ENCODE measurements around the gene NKX3-2. TPM values are rescaled to one million over a fixed set of nuclear protein-coding genes. Genes with fewer than 3 reads are reported as not detected.

NKX3-2 gene
- total and polyA plus RNA-seq, 8 donors: 0.06 to 0.47 (median 0.12) TPM; not detected in 1

- no peak for TF ChIP-seq CTCF (IDR thresholded peaks at IDR 0.05)
- H3K27me3 ChIP-seq: no peaks in the 10 kb centered on the region
- ATAC-seq (no peak), DNase-seq (no peak), FAIRE-seq (no peak)
- H3K4me1 ChIP-seq: no peaks in the 10 kb centered on the region
- intact Hi-C loops (cut with DNase I): no loop called here
- no peaks in the 10 kb centered on the region for H3K9me3 ChIP-seq
- peaks cover 6 to 74% (median 25%) of the 10 kb centered on the region in 3 donors for H3K36me3 ChIP-seq
- 91 to 96% methylated on average over 5 of the region's 5 CpGs for WGBS, 2 donors
- no peak overlapping the region for H3K4me3 ChIP-seq
- H3K27ac ChIP-seq: no peak overlapping the region
Observed at GRCh38 chr4:13584481-13584880, 40.2 kb upstream of the NKX3-2 start.

GRCh38 chr4:13580036-13580435 is 35.7 kb upstream of the NKX3-2 start:
- Histone ChIP-seq H3K36me3 (peaks cover 6 to 82% (median 9%) of the 10 kb centered on the region in 3 donors), H3K4me3 (no peak overlapping the region), H3K27ac (no peak overlapping the region), H3K9me3 (no peaks in the 10 kb centered on the region), H3K27me3 (no peaks in the 10 kb centered on the region), H3K4me1 (no peaks in the 10 kb centered on the region)
- 91 to 100% methylated on average over 2 of the region's 2 CpGs for WGBS, 2 donors
- TF ChIP-seq CTCF (IDR thresholded peaks at IDR 0.05): no peak
- DNase-seq: no peak
- FAIRE-seq: no peak
- ATAC-seq: no peak
- intact Hi-C loops (cut with DNase I): no loop called here

- no peak for FAIRE-seq
- Histone ChIP-seq H3K4me1 (no peaks in the 10 kb centered on the region), H3K4me3 (no peak overlapping the region), H3K27ac (no peak overlapping the region), H3K27me3 (no peaks in the 10 kb centered on the region), H3K36me3 (peaks cover 6 to 90% (median 14%) of the 10 kb centered on the region in 3 donors), H3K9me3 (no peaks in the 10 kb centered on the region)
- 98 to 99% methylated on average over 3 of the region's 3 CpGs for WGBS, 2 donors
- no peak for ATAC-seq
- DNase-seq: no peak
- no peak for TF ChIP-seq CTCF (IDR thresholded peaks at IDR 0.05)
- intact Hi-C loops (cut with DNase I): no loop called here
Observed at GRCh38 chr4:13577660-13578059, 33.4 kb upstream of the NKX3-2 start.

GRCh38 chr4:13570916-13571315 is 26.6 kb upstream of the NKX3-2 start:
- Histone ChIP-seq H3K4me3 (no peak overlapping the region), H3K27me3 (no peaks in the 10 kb centered on the region), H3K36me3 (peaks cover 3 to 72% (median 23%) of the 10 kb centered on the region in 3 donors), H3K9me3 (no peaks in the 10 kb centered on the region), H3K4me1 (no peaks in the 10 kb centered on the region), H3K27ac (no peak overlapping the region)
- no peak for DNase-seq
- no peak for FAIRE-seq
- ATAC-seq: no peak
- WGBS, 2 donors: 95% methylated on average over 2 of the region's 2 CpGs
- intact Hi-C loops (cut with DNase I): no loop called here
- TF ChIP-seq CTCF (IDR thresholded peaks at IDR 0.05): no peak

- ATAC-seq (no peak), FAIRE-seq (no peak), DNase-seq (no peak)
- no peaks in the 10 kb centered on the region for H3K9me3 ChIP-seq
- TF ChIP-seq CTCF (IDR thresholded peaks at IDR 0.05): no peak
- peaks cover 3 to 40% (median 17%) of the 10 kb centered on the region in 3 donors for H3K36me3 ChIP-seq
- H3K27ac ChIP-seq: no peak overlapping the region
- H3K4me1 ChIP-seq: no peaks in the 10 kb centered on the region
- WGBS, 2 donors: 96 to 98% methylated on average over 5 of the region's 5 CpGs
- H3K4me3 ChIP-seq: no peak overlapping the region
- intact Hi-C loops (cut with DNase I): no loop called here
- H3K27me3 ChIP-seq: no peaks in the 10 kb centered on the region
Observed at GRCh38 chr4:13567125-13567524, 22.8 kb upstream of the NKX3-2 start.

Data from pancreas (tissue), 10 donors.